PC-3 (cell line): ENCODE data around the gene SPRR5. TPM values are rescaled to one million over a fixed set of nuclear protein-coding genes. Genes with fewer than 3 reads are reported as not detected.

Experiments
- ATAC-seq: fragments of 200-7000 bp; cut with Tn5 transposase; 2 replicates; pipeline ENCODE4 v1.9.1; 2020; ENCODE audit warnings: mild to moderate bottlenecking, moderate library complexity
- BruUV-seq: library from RNA; stranded (reverse); fragments of 400-500 nt; replicated peaks from 2 replicates; lab custom pipeline; 2021; lab: Mats Ljungman, UMichigan
- CTCF ChIA-PET: fragments of 300-600 bp; sonication (Branson Sonifier 250); formaldehyde crosslinking; loops from one replicate; lab custom pipeline; 2022; ENCODE audit warnings: antibody characterized with exemption; lab: Charles Lee
- POLR2A ChIA-PET: fragments of 300-600 bp; sonication (Branson Sonifier 250); formaldehyde crosslinking; loops from one replicate; lab custom pipeline; 2022; ENCODE audit warnings: antibody characterized with exemption; ENCODE audit not compliant: unreplicated experiment; lab: Charles Lee
- DNase-seq: peaks from one replicate; pipeline ENCODE4 v3.0.0-alpha.2; 2015
- H2AFZ ChIP-seq: fragments of 300-600 bp; sonication (generic); 2 replicates; pipeline ENCODE4 v1.6.0; 2016; ENCODE audit warnings: antibody characterized with exemption, low read length
- H3F3A ChIP-seq: fragments of 300-600 bp; sonication (generic); one replicate; pipeline ENCODE4 v1.6.0; 2017; ENCODE audit warnings: antibody characterized with exemption, low read length, control low read depth, mild to moderate bottlenecking; ENCODE audit not compliant: unreplicated experiment
- H3K27ac ChIP-seq: fragments of 300-600 bp; sonication (generic); 2 replicates; pipeline ENCODE4 v1.5.1; 2016; ENCODE audit warnings: mild to moderate bottlenecking, low read length
- H3K27me3 ChIP-seq: fragments of 300-600 bp; sonication (generic); 2 replicates; pipeline ENCODE4 v1.6.1; 2016; ENCODE audit warnings: low read length, mixed read lengths
- H3K36me3 ChIP-seq: fragments of 300-600 bp; sonication (generic); 2 replicates; pipeline ENCODE4 v1.6.1; 2016; ENCODE audit warnings: low read depth, mixed run types, low read length, mixed read lengths
- H3K4me1 ChIP-seq: fragments of 300-600 bp; sonication (generic); 2 replicates; pipeline ENCODE4 v1.5.1; 2016; ENCODE audit warnings: low read length; ENCODE audit not compliant: insufficient read depth
- H3K4me2 ChIP-seq: fragments of 300-600 bp; sonication (generic); 2 replicates; pipeline ENCODE4 v1.6.0; 2016; ENCODE audit warnings: low read length
- H3K4me3 ChIP-seq: fragments of 300-600 bp; sonication (generic); 2 replicates; pipeline ENCODE4 v1.5.1; 2016; ENCODE audit warnings: mild to moderate bottlenecking, low read length, mixed read lengths
- H3K79me2 ChIP-seq: fragments of 300-600 bp; sonication (generic); 2 replicates; pipeline ENCODE4 v1.6.1; 2017; ENCODE audit warnings: low read length, mixed read lengths
- H3K9ac ChIP-seq: fragments of 300-600 bp; sonication (generic); 2 replicates; pipeline ENCODE4 v1.6.0; 2016; ENCODE audit warnings: mild to moderate bottlenecking, low read length
- H3K9me2 ChIP-seq: fragments of 300-600 bp; sonication (generic); replicated peaks from 2 replicates; pipeline ENCODE4 v1.6.1; 2016; ENCODE audit warnings: mixed run types, low read length, mixed read lengths
- H3K9me3 ChIP-seq: fragments of 300-600 bp; sonication (generic); 2 replicates; pipeline ENCODE4 v1.6.1; 2016; ENCODE audit warnings: low read length, mixed read lengths
- H4K20me1 ChIP-seq: fragments of 300-600 bp; sonication (generic); 2 replicates; pipeline ENCODE4 v1.6.1; 2016; ENCODE audit warnings: low read length, mixed read lengths
- EZH2 ChIP-seq: fragments of 300-600 bp; sonication (generic); IDR thresholded peaks from one replicate; pipeline ENCODE4 v1.6.1; 2017; ENCODE audit warnings: antibody characterized with exemption, mild to moderate bottlenecking, low read length; ENCODE audit not compliant: unreplicated experiment
- EZH2phosphoT487 ChIP-seq: fragments of 300-600 bp; sonication (generic); IDR thresholded peaks from 2 replicates; pipeline ENCODE4 v1.6.1; 2018; ENCODE audit warnings: mild to moderate bottlenecking, antibody characterized with exemption, low read length, borderline replicate concordance
- intact Hi-C: fragments of 100-400 bp; cut with micrococcal nuclease; formaldehyde crosslinking; loops from 2 replicates; pipeline ENCODE4 v1.9.0; 2023
- total RNA-seq: library from RNA; depleted of rRNA; stranded (reverse); fragments of >200 nt; gene quantifications from 2 replicates; pipeline ENCODE4 v1.2.3, GENCODE V29; 2014
- TF ChIP-seq, protein P1 (sequence below): fragments of 300-600 bp; sonication (generic); conservative IDR thresholded peaks from 2 replicates; pipeline ENCODE4 v1.5.1; 2017; ENCODE audit warnings: antibody characterized with exemption, low read depth, mild to moderate bottlenecking, low read length

SPRR5 gene
- total RNA-seq, 1 experiment from 2014 or later, result not detected

DNA sequence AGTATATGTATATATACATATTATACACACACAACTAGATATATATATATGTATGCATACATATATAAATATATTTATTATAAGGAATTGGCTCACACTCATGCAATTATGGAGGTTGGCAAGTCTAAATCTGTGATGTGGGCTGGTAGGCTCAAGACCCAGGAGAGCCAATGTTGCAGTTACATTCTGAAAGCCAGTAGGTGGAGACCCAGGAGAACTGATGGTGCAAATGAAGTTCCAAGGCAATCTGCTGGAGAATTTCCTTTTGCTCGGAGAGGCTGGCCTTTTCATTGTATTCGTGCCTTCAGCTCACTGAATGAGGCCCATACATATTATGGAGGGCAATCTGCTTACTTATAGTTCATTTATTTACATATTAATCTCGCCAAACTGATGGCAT lies 29.2 kb upstream of the SPRR5 start:
- Histone ChIP-seq H3K9me2 (no peaks in the 10 kb centered on the region), H3K9me3 (no peaks in the 10 kb centered on the region), H3K4me3 (no peak overlapping the region), H3K9ac (no peak overlapping the region), H3K36me3 (no peaks in the 10 kb centered on the region), H3K27ac (no peak overlapping the region), H3K79me2 (no peaks in the 10 kb centered on the region), H3K27me3 (peaks cover 56% of the 10 kb centered on the region), H3K4me2 (no peak overlapping the region), H2AFZ (no peak overlapping the region), H3K4me1 (no peaks in the 10 kb centered on the region), H4K20me1 (no peaks in the 10 kb centered on the region), H3F3A (no peaks in the 10 kb centered on the region)
- ChIA-PET POLR2A (no interaction called here), CTCF (no interaction called here)
- no TSS peak for BruUV-seq
- no peak for TF ChIP-seq EZH2
- TF ChIP-seq, protein P1, sequence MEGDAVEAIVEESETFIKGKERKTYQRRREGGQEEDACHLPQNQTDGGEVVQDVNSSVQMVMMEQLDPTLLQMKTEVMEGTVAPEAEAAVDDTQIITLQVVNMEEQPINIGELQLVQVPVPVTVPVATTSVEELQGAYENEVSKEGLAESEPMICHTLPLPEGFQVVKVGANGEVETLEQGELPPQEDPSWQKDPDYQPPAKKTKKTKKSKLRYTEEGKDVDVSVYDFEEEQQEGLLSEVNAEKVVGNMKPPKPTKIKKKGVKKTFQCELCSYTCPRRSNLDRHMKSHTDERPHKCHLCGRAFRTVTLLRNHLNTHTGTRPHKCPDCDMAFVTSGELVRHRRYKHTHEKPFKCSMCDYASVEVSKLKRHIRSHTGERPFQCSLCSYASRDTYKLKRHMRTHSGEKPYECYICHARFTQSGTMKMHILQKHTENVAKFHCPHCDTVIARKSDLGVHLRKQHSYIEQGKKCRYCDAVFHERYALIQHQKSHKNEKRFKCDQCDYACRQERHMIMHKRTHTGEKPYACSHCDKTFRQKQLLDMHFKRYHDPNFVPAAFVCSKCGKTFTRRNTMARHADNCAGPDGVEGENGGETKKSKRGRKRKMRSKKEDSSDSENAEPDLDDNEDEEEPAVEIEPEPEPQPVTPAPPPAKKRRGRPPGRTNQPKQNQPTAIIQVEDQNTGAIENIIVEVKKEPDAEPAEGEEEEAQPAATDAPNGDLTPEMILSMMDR, result peak; percentile 22; the same call in 1 of the 2 replicates
- TF ChIP-seq EZH2phosphoT487, result no peak
- ATAC-seq (no peak), DNase-seq (peak; percentile 12)
- intact Hi-C loops, result no loop called here

- Histone ChIP-seq H3K27me3 (peaks cover 52% of the 10 kb centered on the region), H3K9me2 (no peaks in the 10 kb centered on the region), H3K4me1 (no peaks in the 10 kb centered on the region), H3K36me3 (no peaks in the 10 kb centered on the region), H4K20me1 (no peaks in the 10 kb centered on the region), H3K27ac (no peak overlapping the region), H3K9ac (no peak overlapping the region), H3K79me2 (no peaks in the 10 kb centered on the region), H2AFZ (no peak overlapping the region), H3K4me2 (no peak overlapping the region), H3K9me3 (no peaks in the 10 kb centered on the region), H3K4me3 (no peak overlapping the region), H3F3A (no peaks in the 10 kb centered on the region)
- DNase-seq (no peak), ATAC-seq (no peak)
- POLR2A ChIA-PET, result interaction anchor here (0.7 kb wide), 1 partner anchor 31 kb away, joined by 3 read pairs; no protein-coding TSS in a partner anchor
- no peak for TF ChIP-seq EZH2phosphoT487
- TF ChIP-seq, protein P1, result no peak
- TF ChIP-seq EZH2, result no peak
- CTCF ChIA-PET, result no interaction called here
- intact Hi-C loops, result no loop called here
- BruUV-seq, result no TSS peak
Measured at GRCh38 chr1:152919071-152919470, 27.9 kb upstream of the SPRR5 start.

- no peaks in the 10 kb centered on the region for H3K4me1 ChIP-seq
- no peaks in the 10 kb centered on the region for H3K9me3 ChIP-seq
- H3K9ac ChIP-seq, result no peak overlapping the region
- CTCF ChIA-PET, result no interaction called here
- BruUV-seq, result no TSS peak
- H3K4me3 ChIP-seq, result no peak overlapping the region
- intact Hi-C loops, result no loop called here
- ATAC-seq (no peak), DNase-seq (no peak)
- H3K79me2 ChIP-seq, result no peaks in the 10 kb centered on the region
- no peaks in the 10 kb centered on the region for H4K20me1 ChIP-seq
- POLR2A ChIA-PET, result no interaction called here
- no peak overlapping the region for H2AFZ ChIP-seq
- TF ChIP-seq EZH2 (no peak), EZH2phosphoT487 (no peak)
- TF ChIP-seq, protein P1, result no peak
- H3K36me3 ChIP-seq, result no peaks in the 10 kb centered on the region
- peaks cover 30% of the 10 kb centered on the region for H3K27me3 ChIP-seq
- H3K9me2 ChIP-seq, result no peaks in the 10 kb centered on the region
- H3F3A ChIP-seq, result no peaks in the 10 kb centered on the region
- H3K27ac ChIP-seq, result no peak overlapping the region
- H3K4me2 ChIP-seq, result no peak overlapping the region
Measured at GRCh38 chr1:152924191-152924590, 22.8 kb upstream of the SPRR5 start.
